MM.1S (cell line): ENCODE results near the gene PCNT.

ENCODE experiments used
- DNase-seq: peaks from one replicate; pipeline ENCODE4 v3.0.0-alpha.2; 2015
- H2AFZ ChIP-seq: fragments of 300-600 bp; sonication (generic); 2 replicates; pipeline ENCODE4 v1.6.0; 2016; ENCODE audit warnings: antibody characterized with exemption, low read length
- H3F3A ChIP-seq: fragments of 300-600 bp; sonication (generic); 2 replicates; pipeline ENCODE4 v1.6.1; 2016; ENCODE audit warnings: mild to moderate bottlenecking, antibody characterized with exemption, low read length, moderate library complexity, mixed read lengths; ENCODE audit not compliant: insufficient read depth
- H3K27ac ChIP-seq: fragments of 300-600 bp; sonication (generic); 2 replicates; pipeline ENCODE4 v1.5.1; 2016; ENCODE audit warnings: mild to moderate bottlenecking, low read length
- H3K27me3 ChIP-seq: fragments of 300-600 bp; sonication (generic); replicated peaks from 2 replicates; pipeline ENCODE4 v1.6.0; 2016; ENCODE audit warnings: low read length; ENCODE audit not compliant: insufficient read depth
- H3K36me3 ChIP-seq: fragments of 300-600 bp; sonication (generic); replicated peaks from 2 replicates; pipeline ENCODE4 v1.6.1; 2016; ENCODE audit warnings: mild to moderate bottlenecking, low read length, mixed read lengths; ENCODE audit not compliant: insufficient read depth
- H3K4me1 ChIP-seq: fragments of 300-600 bp; sonication (generic); 2 replicates; pipeline ENCODE4 v1.6.1; 2016; ENCODE audit warnings: low read length, mixed read lengths
- H3K4me2 ChIP-seq: fragments of 300-600 bp; sonication (generic); 2 replicates; pipeline ENCODE4 v1.6.0; 2016; ENCODE audit warnings: low read depth, low read length
- H3K4me3 ChIP-seq: fragments of 300-600 bp; sonication (generic); 2 replicates; pipeline ENCODE4 v1.5.1; 2016; ENCODE audit warnings: low read length, mixed read lengths
- H3K79me2 ChIP-seq: fragments of 300-600 bp; sonication (generic); 2 replicates; pipeline ENCODE4 v1.6.1; 2016; ENCODE audit warnings: mixed run types, low read length, mixed read lengths
- H3K9ac ChIP-seq: fragments of 300-600 bp; sonication (generic); 2 replicates; pipeline ENCODE4 v1.6.1; 2016; ENCODE audit warnings: low read length, mixed read lengths
- H3K9me2 ChIP-seq: fragments of 300-600 bp; sonication (generic); replicated peaks from 2 replicates; pipeline ENCODE4 v1.6.1; 2016; ENCODE audit warnings: mild to moderate bottlenecking, low read length, mixed read lengths; ENCODE audit not compliant: insufficient read depth
- H3K9me3 ChIP-seq: fragments of 300-600 bp; sonication (generic); replicated peaks from 2 replicates; pipeline ENCODE4 v1.6.1; 2016; ENCODE audit warnings: mild to moderate bottlenecking, low read length, mixed read lengths; ENCODE audit not compliant: insufficient read depth
- H4K20me1 ChIP-seq: fragments of 300-600 bp; sonication (generic); 2 replicates; pipeline ENCODE4 v1.6.1; 2016; ENCODE audit warnings: mild to moderate bottlenecking, low read length, moderate library complexity, mixed read lengths; ENCODE audit not compliant: insufficient read depth
- EZH2 ChIP-seq: fragments of 300-600 bp; sonication (generic); optimal IDR thresholded peaks from 2 replicates; pipeline ENCODE3; 2017; ENCODE audit warnings: low read depth, mild to moderate bottlenecking, antibody characterized with exemption, low read length, mixed read lengths
- EZH2phosphoT487 ChIP-seq: fragments of 300-600 bp; sonication (generic); IDR thresholded peaks from 2 replicates; pipeline ENCODE4 v1.6.1; 2018; ENCODE audit warnings: antibody characterized with exemption, low read length
- TF ChIP-seq, protein P1 (sequence below): fragments of 300-600 bp; sonication (generic); IDR thresholded peaks from 2 replicates; pipeline ENCODE4 v1.5.1; 2016; ENCODE audit warnings: antibody characterized with exemption, low read length, mixed read lengths

PCNT gene

DNA sequence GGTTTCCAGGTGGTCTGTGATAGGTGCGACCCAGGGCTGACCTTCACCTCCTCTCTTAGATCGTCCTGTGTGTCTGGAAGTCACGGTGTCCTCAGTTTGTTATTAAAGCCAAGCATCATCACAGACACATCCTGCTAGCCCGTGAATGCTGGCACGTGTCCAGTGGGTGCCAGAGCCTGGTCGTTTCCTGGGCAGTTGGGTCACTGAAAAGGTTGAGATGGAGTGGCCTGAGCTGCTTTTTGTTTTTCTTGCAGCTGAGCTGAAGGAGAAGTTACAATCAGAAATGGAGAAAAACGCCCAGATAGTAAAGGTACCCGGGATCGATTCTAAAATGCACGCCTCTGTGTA lies 23.2 kb downstream of the PCNT start:
- no peaks in the 10 kb centered on the region for H3K27me3 ChIP-seq
- H3K36me3 ChIP-seq, result peaks cover 10% of the 10 kb centered on the region
- H3K79me2 ChIP-seq, result peaks cover 38% of the 10 kb centered on the region
- no peak for DNase-seq
- no peaks in the 10 kb centered on the region for H3F3A ChIP-seq
- no peaks in the 10 kb centered on the region for H3K9me3 ChIP-seq
- no peaks in the 10 kb centered on the region for H3K9me2 ChIP-seq
- TF ChIP-seq EZH2 (no peak), EZH2phosphoT487 (no peak)
- TF ChIP-seq, protein P1, sequence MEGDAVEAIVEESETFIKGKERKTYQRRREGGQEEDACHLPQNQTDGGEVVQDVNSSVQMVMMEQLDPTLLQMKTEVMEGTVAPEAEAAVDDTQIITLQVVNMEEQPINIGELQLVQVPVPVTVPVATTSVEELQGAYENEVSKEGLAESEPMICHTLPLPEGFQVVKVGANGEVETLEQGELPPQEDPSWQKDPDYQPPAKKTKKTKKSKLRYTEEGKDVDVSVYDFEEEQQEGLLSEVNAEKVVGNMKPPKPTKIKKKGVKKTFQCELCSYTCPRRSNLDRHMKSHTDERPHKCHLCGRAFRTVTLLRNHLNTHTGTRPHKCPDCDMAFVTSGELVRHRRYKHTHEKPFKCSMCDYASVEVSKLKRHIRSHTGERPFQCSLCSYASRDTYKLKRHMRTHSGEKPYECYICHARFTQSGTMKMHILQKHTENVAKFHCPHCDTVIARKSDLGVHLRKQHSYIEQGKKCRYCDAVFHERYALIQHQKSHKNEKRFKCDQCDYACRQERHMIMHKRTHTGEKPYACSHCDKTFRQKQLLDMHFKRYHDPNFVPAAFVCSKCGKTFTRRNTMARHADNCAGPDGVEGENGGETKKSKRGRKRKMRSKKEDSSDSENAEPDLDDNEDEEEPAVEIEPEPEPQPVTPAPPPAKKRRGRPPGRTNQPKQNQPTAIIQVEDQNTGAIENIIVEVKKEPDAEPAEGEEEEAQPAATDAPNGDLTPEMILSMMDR, result no peak
- 0 out of 2 replicates have a peak, but pooled peaks cover 8% of the 10 kb centered on the region for H4K20me1 ChIP-seq
- no peak overlapping the region for H3K4me3 ChIP-seq
- H3K27ac ChIP-seq, result no peak overlapping the region
- no peak overlapping the region for H3K9ac ChIP-seq
- H3K4me2 ChIP-seq, result no peak overlapping the region
- H2AFZ ChIP-seq, result no peak overlapping the region
- H3K4me1 ChIP-seq, result no peaks in the 10 kb centered on the region

DNA sequence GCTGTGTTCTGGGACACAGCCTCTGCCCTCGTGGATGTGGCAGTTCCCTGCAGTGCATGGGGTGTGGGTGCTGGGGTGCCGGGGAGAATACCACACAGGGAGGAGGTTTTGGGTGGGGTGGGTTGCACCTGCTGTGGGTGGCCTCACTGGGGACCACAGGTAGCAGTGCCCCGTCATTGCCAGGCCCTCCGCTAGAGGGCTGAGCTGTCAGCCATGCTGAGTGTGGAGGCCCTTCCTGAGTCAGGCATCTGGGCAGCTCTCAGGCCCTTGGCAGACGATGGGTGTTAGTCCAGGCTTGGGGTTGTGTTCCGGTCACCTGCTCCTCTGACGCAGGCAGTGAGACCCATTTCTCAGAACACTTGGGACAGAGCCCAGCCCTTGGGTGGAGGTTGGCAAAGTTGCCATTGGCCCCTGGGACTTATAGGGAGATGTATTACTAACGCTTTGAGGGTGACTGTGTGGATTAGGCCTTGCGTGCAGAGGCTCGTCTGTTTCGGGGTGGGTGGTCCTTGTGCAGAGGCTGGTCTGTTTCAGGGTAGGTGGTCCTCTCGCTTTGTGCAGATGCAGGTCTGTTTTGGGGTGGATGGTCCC lies 23.9 kb downstream of the PCNT start:
- Histone ChIP-seq H3K27me3 (no peaks in the 10 kb centered on the region), H3K79me2 (peaks cover 31% of the 10 kb centered on the region), H3K4me3 (no peak overlapping the region), H3K27ac (no peak overlapping the region), H3K9me3 (no peaks in the 10 kb centered on the region), H4K20me1 (0 out of 2 replicates have a peak, but pooled peaks cover 4% of the 10 kb centered on the region), H2AFZ (no peak overlapping the region), H3K9ac (no peak overlapping the region), H3K4me2 (no peak overlapping the region), H3K4me1 (no peaks in the 10 kb centered on the region), H3K9me2 (no peaks in the 10 kb centered on the region), H3K36me3 (peaks cover 10% of the 10 kb centered on the region), H3F3A (no peaks in the 10 kb centered on the region)
- no peak for TF ChIP-seq EZH2
- TF ChIP-seq EZH2phosphoT487, result no peak
- TF ChIP-seq, protein P1, result no peak
- no peak for DNase-seq

DNA sequence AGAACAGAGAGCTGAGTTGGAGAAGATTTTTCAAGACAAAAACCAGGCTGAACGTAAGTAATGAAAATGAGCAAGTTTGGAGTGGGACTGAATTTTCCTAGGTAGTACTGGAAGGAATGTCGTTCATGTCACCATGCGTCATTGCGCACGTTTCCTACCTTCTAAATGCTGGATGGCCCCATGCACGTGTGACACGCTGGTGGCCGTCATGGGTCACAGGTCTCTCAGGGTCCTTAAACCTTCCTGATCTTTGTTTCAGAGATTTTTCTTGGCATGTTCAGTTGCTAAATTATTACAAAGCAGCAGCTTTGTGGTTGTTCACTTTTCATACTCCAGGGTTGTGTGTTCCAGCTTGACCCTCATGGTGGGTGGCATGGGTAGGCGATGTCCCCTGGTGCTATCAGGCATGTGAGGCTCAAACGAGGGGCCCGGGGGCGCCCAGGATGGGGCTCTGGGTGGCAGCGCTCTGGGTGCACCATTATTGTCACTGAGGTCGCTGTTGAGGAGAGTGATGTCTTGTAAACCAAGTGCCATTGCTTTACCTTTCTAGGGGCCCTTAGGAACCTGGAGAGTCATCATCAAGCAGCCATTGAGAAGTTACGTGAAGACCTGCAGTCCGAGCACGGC lies 25.3 kb downstream of the PCNT start:
- no peaks in the 10 kb centered on the region for H3F3A ChIP-seq
- H4K20me1 ChIP-seq, result 0 out of 2 replicates have a peak, but pooled peaks cover 3% of the 10 kb centered on the region
- H3K9me3 ChIP-seq, result no peaks in the 10 kb centered on the region
- no peaks in the 10 kb centered on the region for H3K4me1 ChIP-seq
- DNase-seq, result no peak
- H3K4me3 ChIP-seq, result no peak overlapping the region
- no peak overlapping the region for H2AFZ ChIP-seq
- TF ChIP-seq, protein P1, result no peak
- TF ChIP-seq EZH2phosphoT487 (no peak), EZH2 (no peak)
- no peak overlapping the region for H3K9ac ChIP-seq
- peaks cover 20% of the 10 kb centered on the region for H3K79me2 ChIP-seq
- no peak overlapping the region for H3K27ac ChIP-seq
- no peaks in the 10 kb centered on the region for H3K27me3 ChIP-seq
- H3K36me3 ChIP-seq, result peaks cover 16% of the 10 kb centered on the region
- H3K4me2 ChIP-seq, result no peak overlapping the region
- no peaks in the 10 kb centered on the region for H3K9me2 ChIP-seq
